NOMO-1 treated with DMSO at 0.1 percent for 48 hours (cell line): ENCODE results near the gene OR2L2.
"Not testable (repeated sequence)": the region's sequence is repeated elsewhere in the genome, so short reads cannot be mapped to it uniquely, and the experiment has no call there.

Experiments used
- DNase-seq: peaks from one replicate; lab custom pipeline; 2025; ENCODE audit not compliant: unreplicated experiment; lab: John Stamatoyannopoulos, UW

Gene OR2L2, protein sequence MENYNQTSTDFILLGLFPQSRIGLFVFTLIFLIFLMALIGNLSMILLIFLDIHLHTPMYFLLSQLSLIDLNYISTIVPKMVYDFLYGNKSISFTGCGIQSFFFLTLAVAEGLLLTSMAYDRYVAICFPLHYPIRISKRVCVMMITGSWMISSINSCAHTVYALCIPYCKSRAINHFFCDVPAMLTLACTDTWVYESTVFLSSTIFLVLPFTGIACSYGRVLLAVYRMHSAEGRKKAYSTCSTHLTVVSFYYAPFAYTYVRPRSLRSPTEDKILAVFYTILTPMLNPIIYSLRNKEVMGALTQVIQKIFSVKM

DNA sequence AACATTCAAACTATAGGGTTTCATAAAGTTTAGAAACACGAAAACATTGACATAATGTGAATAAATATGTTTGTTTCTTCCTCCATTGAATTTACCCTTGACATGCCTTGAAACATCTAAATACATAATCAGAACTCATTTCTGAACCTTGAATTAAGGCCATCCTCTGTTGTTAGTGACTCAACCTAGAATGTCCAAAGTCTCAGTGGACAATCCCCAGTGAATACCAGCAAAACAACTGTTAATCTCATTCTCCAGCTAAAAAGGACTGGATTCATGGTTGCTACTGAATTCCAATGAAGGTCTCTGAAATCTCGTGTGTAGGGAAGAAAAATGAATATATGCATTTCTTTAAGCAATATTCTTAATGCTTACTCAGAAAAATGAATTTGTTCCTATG, at the start of gene OR2L2:
OR2L2 (plus strand) TSS at position 301 of the 400 bp plus-strand sequence. CDS start 8,198 bp downstream, outside the sequence.
- no peak for DNase-seq

DNA sequence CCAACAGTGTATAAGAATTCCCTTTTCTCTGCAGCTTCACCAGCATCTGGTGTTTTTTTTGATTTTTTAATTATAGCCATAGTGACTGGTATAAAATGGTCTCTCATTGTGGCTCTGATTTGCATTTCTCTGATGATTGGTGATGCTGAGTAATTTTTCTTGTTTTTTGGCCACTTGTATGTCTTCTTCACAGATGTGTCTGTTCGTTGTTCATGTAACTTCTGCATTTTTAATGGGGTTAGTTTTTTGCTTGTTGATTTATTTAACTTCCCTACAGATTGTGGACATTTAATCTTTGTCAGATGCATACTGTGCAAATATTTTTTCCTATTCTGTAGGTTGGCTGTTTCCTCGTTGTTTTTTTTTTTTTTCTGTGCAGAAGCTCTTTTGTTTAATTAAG, 36.9 kb upstream of the OR2L2 start:
- no peak for DNase-seq

DNA sequence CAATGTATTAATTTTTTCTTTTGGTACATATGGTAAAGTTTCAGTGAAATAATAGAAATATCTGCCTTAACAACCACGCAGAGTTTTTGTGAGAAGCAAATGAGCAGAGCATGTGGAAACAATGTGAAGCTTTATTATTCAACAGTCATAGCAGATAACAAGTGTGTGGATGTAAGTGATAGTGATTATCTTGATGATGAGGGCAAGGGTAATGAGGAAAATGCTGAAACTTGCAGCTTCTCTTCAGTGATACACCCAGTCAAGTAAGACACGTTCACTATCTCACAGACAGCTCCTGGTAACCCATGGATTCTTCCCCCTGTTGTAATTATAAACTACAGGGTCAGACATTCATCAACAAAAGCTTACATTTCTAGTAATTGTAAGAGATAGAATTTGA, 31.1 kb upstream of the OR2L2 start:
- DNase-seq: no peak

DNA sequence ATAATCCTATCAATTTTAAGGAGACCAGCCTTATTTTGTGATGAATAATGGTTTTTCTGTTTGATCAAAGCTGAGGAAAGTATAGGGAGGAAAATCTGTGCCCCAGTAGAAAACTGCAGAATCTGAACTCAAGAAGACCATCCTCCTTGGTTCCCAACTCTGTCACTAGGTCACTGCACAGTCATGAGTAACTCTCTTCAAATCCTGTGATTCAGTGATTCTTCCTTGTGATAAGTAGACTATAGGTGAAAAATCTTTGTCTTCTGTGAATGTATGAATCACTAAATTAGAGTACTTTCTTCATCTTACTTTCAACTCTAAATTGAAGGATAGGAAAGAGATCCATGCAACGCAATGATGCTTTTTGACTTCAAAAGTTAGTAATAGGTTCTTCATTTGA, 29.7 kb upstream of the OR2L2 start:
- no peak for DNase-seq

DNA sequence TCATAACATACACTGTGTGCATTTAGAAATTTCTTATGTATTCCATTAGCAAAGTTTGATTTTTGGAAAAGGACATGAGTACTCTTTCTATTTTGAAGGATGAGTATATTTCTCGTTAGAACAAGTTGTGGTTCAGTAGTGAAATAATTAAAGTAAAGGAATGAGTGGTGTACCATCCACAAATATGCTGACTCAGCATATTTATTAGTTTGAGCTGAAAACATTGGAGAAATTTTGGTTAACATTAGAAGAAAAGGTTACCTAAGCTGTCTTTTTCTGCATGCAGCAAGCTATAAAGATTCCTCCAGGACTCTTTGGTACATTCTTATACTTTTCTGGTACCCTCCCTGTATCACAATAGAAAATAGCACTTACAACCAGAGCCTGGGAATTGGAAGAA, 22.1 kb upstream of the OR2L2 start:
- no peak for DNase-seq

DNA sequence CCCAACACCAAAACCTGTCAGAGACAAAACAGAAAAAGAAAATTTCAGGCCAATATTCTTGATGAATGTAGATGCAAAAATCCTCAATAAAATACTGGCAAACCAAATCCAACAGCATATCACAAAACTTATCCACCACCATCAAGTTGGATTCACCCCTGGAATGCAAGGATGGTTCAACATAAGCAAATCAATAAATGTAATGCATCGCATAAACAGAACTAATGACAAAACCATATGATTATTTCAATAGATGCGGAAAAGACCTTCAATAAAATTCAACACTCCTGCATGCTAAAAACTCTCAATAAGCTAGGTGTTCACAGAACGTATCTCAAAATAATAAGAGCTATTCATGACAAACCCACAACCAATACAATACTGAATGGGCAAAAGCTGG, 20.2 kb upstream of the OR2L2 start:
- DNase-seq: no peak

DNA sequence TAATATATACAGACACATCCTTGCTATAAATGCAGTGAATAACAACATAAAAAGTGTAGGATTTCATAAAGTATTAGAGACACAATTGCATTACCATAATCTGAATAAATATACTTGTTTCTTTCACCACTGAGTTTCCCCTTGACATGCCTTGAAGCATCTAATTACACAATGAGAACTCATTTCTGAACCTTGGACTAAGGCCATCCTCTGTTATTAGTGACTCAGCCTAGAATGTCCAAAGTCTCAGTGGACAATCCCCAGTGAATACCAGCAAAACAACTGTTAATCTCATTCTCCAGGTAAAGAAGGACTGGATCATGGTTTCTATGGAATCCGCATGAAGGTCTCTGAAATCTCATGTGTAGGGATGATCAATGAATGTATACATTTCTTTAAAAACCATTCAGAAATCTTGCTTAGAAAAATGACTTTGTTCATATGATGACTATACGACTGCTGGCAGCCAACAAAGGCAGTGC, 16.6 kb upstream of the OR2L2 start, which contains the start of gene OR2L5:
OR2L5 (plus strand) TSS at position 432 of the 482 bp plus-strand sequence. CDS start 8,288 bp downstream, outside the sequence.
- no peak for DNase-seq

DNA sequence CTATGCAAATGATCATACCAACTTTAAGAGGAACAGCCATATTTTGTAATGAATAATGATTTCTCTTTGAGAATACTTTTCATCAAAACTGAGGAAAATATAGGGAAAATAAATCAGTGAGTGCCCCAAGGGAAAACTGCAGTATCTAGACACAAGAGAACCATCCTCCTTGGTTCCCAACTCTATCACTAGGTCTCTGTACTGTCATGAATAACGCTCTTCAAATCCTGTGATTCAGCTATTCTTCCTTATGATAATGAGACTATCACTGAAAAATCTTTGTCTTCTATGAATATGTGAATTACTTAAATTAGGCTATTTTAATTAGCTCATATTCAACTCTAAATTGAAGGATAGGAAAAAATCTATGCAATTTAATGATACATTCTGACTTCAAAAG, 14.1 kb upstream of the OR2L2 start:
- no peak for DNase-seq

DNA sequence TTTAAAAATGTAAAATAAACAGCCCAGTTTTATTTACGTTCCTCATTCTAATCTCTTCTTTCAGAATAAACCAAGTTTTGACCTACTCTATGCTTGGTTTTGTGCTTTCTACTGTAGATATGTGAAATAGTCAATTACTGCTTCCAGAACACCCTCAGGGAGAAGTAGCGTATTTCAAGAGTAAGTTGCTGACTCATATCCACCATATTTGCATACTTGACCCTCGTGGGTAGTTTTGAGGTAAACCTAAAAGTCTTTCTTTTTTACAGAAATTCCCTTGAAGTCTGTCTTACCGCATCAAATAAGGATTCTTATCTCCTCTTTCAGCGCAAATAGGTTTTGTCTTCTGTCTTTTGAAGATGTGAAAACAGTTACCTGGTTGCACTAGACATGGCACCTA, 15.3 kb downstream of the OR2L2 start:
- DNase-seq: no peak

DNA sequence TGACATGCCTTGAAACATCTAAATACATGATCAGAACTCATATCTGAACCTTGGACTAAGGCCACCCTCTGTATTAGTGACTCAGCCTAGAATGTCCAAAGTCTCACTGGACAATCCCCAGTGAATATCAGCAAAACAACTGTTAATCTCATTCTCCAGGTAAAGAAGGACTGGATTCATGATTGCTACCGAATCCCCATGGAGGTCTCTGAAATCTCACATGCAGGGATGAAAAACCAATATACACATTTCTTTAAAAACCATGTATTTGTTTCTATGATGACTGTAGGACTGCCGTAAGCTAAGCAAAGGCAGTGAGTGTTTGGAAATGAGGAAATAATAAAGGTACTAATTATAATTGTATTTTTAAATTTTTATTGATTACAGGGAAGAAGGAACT, 16.7 kb downstream of the OR2L2 start, which contains the start of gene OR2L3:
OR2L3 (plus strand) TSS at position 301 of the 400 bp plus-strand sequence. CDS start 13,846 bp downstream, outside the sequence.
- DNase-seq: no peak

DNA sequence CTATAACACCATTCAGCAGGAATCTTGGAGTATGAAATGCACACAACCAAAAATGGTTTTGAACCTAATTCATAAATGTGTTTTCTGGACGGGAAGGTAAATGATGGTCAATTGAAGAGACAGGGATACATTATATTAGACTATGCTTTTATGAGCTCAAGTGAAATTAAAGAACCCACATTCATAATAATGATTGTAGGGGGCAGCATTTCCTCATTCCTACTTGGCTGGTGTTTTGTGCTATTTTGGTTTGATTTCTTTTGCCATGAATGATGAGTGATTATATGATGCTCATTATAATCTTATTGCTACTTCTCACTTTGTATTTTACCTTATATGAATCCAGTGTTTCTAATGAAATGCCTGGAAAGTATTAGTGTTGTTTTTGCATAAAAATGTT, 17.1 kb downstream of the OR2L2 start:
- DNase-seq: no peak

DNA sequence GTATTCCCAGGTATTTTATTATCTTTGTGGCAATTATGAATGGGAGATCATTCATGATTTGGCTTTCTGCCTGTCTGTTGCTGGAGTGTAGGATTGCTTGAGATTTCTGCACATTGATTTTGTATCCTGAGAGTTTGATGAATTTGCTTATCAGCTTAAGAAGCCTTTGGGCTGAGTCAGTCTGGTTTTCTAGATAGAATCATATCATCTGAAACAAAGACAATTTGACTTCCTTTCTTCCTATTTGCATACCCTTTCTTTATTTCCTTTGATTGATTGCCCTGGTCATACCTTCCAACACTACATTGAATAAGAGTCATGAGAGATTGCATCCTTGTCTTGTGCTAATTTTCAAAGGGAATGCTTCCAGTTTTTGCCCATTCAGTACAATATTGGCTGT, 24.8 kb downstream of the OR2L2 start:
- DNase-seq: no peak

DNA sequence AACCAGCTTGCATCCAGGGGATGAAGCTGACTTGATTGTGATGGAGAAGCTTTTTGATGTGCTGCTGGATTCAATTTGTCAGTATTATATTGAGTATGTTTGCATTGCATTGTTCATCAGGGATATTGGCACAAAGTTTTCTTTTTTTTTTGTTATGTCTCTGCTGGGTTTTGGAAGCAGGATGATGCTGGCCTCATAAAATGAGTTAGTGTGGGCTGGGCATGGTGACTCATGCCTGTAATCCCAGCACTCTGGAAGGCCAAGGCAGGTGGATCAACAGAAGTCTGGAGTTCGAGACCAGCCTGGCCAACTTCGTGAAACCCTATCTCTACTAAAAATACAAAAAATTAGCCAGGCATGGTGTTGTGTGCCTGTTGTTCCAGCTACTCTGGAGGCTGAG, 25.4 kb downstream of the OR2L2 start:
- DNase-seq: no peak

DNA sequence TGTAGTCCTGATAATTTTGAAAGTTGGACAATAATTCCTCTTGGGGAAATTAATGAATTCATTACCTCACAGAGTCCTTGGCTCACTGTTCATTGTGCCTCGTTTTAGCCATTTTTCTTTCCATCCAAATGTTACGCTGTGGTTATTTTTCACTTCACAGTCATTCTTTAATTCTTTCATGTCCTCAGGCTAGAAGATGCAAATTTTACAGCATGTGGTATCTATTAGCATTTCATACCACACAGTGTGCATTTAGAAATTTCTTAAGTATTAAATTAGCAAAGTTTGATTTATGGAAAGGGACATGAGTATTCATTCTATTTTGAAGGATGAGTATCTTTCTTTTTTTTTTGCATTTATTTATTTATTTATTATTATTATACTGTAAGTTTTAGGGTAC, 35.2 kb downstream of the OR2L2 start:
- DNase-seq: no peak

DNA sequence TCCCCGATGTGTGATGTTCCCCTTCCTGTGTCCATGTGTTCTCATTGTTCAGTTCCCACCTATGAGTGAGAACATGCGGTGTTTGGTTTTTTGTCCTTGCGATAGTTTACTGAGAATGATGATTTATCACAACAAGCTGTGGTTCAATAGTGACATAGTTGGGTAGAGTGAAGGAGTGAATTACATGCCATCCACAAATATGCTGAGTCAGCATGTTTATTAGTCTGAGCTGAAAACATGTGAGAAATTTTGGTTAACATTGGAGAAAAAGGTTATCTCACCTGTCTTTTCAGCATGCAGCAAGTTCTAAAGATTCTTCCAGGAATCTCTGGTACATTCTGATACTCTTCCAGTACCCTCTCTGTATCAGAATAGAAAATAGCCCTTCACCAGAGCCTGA, 35.7 kb downstream of the OR2L2 start:
- no peak for DNase-seq

DNA sequence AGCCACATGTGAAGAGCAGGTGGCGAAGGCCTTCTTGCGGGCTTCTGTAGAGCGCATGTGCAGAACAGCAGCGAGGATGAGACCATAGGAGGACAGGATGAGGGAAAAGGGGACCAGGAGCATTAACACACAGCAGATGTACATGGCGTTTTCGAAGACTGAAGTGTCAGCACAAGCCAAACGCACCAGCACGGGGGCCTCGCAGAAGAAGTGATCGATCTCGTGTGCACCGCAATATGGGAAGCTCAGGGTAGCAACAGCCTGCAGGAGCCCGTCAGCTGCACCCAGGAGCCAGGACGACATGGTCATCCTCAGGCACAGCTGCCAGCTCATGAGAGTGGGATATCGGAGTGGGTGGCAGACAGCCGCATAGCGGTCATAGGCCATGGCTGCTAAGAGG, 54.0 kb downstream of the OR2L2 start:
- DNase-seq: not testable (repeated sequence)
